GM13976 (cell line): ENCODE measurements around the gene AASDH.

Experiments
- DNase-seq: peaks from one replicate; pipeline ENCODE4 v3.0.0; 2012; ENCODE audit warnings: low spot score
- in situ Hi-C: fragments of 300-500 bp; cut with MboI; formaldehyde crosslinking; loops from one replicate; pipeline ENCODE4 v1.12.0; 2022; ENCODE audit warnings: low sequenced_read_pairs, mixed read lengths, inconsistent platforms; ENCODE audit not compliant: unreplicated experiment
- TF ChIP-seq, protein P1 (sequence below): IDR thresholded peaks from 2 replicates; pipeline ENCODE4 v1.5.1; 2012; ENCODE audit warnings: borderline replicate concordance, mild to moderate bottlenecking; ENCODE audit not compliant: insufficient read depth; ENCODE audit errors: extremely low read depth, missing control alignments, control extremely low read depth

Gene AASDH

DNA sequence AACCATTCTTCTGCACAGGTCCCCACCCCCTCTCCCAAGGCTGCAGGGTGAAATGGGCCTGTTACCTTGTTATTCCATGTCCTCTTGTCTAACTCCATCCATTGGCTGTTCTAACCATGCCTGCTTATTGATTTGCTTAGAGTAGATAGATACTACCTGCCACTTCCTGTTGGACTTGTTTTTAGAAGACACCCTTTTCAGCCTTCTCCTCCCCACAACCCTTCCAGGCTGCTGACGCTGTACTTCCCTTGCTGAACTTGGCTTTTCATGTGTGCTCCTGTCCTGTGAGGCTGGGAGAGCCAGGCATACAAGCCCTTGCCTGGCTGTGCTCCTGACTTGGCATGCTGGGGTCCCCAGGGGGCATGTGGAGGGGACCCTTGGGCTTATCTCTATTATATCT lies 81.9 kb downstream of the AASDH start:
- TF ChIP-seq, protein P1, sequence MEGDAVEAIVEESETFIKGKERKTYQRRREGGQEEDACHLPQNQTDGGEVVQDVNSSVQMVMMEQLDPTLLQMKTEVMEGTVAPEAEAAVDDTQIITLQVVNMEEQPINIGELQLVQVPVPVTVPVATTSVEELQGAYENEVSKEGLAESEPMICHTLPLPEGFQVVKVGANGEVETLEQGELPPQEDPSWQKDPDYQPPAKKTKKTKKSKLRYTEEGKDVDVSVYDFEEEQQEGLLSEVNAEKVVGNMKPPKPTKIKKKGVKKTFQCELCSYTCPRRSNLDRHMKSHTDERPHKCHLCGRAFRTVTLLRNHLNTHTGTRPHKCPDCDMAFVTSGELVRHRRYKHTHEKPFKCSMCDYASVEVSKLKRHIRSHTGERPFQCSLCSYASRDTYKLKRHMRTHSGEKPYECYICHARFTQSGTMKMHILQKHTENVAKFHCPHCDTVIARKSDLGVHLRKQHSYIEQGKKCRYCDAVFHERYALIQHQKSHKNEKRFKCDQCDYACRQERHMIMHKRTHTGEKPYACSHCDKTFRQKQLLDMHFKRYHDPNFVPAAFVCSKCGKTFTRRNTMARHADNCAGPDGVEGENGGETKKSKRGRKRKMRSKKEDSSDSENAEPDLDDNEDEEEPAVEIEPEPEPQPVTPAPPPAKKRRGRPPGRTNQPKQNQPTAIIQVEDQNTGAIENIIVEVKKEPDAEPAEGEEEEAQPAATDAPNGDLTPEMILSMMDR = no peak
- in situ Hi-C loops = no loop called here
- DNase-seq = no peak

DNA sequence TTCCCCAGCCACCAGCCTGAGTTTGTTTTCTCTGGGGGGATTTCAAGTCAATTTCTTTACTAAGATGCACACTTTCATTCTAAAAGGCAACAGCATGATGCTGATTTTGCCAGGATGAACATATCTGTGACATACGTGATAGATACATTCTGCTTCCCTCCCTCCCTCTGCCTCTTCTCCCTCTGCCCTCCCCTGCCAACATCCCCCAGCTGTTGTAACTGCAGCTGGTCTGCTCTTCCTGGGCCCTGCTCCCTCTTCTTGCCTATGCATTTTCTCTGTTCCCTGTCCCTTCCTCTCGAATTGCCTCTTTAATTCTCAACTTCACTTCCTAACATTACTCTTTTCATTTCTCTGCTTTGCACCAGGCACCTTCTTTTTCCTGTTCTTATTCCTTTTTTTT lies 83.4 kb downstream of the AASDH start:
- no peak for DNase-seq
- TF ChIP-seq, protein P1 = no peak
- in situ Hi-C loops = no loop called here

DNA sequence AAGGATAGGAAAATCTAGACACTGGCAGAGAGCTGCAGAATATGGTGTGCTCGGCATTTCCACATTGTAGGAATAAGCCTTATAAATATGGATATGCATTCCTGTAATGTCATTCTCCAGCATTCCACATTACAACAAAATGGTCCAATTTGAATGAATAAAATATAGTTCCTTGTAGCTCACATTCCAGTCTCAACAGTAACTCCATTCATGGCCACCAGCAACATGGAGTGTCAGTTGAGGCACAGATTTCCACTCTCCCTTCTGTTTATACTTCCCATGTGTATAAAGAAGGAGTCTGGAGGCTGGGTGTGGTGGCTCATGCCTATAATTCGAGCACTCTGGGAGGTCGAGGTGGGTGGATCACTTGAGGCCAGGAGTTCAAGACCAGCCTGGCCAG lies 84.5 kb downstream of the AASDH start:
- TF ChIP-seq, protein P1 = no peak
- in situ Hi-C loops = no loop called here
- no peak for DNase-seq

DNA sequence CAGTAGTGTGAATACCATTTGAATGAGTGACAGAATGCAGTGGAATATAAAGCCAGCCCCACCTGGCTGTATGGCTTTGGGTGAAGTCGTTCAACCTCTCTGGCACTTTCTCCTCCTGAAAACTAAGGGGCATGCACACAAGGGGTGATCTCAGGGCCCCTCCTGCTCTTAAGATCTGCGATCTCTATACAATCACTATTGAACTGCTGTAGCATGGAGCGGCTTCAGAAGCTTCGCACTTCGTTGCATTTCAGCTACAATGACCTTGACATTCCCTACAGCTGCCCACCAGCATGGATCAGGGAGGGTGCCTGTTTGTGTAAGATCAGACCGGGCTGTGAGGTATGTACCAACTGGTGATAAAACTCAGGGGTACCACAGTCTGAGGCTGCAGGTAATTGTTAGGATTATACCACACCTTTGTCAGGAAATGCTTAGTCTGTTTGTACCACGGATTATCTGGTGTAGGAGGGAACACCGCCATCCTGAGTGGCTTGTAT lies 85.2 kb downstream of the AASDH start:
- TF ChIP-seq, protein P1 = no peak
- in situ Hi-C loops = no loop called here
- no peak for DNase-seq

DNA sequence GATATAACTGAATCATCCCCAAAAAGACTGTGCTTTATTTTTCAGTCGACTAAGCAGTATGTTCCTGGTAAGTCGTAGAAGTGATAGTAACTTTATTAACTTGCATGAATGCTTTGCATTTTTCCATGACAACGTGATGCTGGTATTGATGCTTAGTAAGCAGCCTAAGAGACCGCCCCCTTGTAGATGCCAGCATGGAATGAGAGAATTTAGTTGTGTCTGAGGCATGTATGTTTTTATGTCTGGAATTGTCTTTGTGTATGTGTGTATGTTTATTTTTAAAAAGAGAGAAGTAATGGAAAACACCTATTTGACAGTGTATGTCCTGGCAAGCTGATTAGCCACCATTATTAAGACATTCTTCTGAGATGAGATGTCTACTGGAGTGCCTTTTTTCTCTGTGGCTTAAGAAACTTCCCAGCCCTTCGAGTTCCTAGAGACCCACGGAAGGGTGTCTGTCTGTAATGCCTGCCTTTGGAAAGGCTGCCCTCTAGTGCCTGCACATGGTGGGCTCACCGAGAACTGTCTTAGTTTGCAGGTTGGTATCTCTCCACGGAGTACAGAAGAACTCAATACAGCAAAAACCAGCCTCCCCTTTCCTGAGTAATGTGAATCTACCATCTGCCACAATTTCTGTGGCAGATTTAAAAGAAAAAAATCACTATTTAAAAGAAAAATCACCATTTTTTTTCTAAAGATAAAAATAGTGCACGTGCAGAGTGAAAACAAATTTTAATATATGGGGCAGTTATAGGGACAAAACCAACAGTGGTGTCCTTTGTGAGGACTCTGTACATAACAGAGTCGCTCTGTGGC lies 85.9 kb downstream of the AASDH start:
- DNase-seq = peak; percentile 60
- in situ Hi-C loops = no loop called here
- TF ChIP-seq, protein P1 = peak; percentile 82

DNA sequence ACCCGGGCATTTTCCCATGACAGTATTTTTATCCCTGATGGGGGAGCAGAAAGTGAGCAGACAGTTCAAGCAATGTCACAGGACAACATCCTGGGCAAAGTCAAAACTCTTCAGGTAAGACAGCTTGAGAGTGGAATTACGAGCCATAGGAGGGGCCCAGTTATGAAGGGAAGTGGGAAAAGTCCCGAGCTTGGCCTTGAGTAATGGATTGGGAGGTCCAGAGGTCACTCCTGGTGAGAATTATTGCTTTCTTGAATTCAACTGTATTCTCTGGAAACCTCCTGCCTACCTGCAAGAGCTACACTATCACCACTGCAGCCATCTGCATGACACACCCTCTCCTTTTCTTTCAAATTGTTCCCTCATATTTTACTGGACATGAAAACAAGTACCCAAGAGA lies 89.1 kb downstream of the AASDH start:
- TF ChIP-seq, protein P1 = no peak
- in situ Hi-C loops = no loop called here
- DNase-seq = no peak
